ENCODE measurements around the gene GTPBP2. TPM values are rescaled to one million over a fixed set of nuclear protein-coding genes. Genes with fewer than 3 reads are reported as not detected.
A peak's percentile ranks its signal among the peaks of the same experiment; 100 is the strongest.

Gene GTPBP2
- total RNA-seq, 1 experiment from 2014 or later, result 76.4 TPM

DNA sequence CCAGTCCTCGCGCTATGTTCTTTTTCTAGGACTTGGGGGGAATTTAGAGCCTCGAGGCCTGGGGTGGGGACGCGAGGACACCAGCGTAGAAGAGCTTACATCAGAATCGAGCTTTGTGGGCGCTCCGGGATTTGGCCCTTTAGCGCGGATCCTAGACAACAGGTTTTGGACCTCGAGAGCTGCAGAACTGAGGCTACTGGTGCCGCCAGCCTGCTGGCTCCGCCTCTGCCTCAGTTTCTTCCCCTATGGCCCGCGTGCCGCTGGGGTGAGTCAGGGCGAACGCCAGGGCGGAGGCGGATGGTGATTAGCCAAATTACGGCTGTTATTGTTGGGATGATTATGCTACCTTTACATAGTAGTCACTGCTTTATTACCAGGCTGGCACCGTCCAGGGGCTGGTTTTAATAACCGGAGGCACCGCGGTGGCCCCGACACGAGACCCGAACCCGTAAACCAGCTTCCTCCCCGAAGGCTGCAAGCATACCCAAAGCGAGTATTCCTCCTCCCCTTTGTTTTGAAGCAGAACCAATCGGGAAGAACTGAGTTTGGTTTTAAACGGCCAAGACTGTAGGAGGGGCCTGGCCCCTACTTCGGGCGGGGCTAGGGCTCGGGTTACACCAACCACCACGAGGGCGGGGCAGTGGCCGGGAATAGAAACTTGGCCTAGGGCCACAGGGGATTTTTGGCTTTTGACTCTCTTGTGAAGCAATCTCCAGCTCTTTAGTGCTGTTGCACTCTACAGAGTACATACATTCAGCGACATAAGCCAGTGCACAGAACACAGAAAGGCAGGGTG lies 639 bp upstream of the GTPBP2 start (continued):
- TF ChIP-seq, protein P1, sequence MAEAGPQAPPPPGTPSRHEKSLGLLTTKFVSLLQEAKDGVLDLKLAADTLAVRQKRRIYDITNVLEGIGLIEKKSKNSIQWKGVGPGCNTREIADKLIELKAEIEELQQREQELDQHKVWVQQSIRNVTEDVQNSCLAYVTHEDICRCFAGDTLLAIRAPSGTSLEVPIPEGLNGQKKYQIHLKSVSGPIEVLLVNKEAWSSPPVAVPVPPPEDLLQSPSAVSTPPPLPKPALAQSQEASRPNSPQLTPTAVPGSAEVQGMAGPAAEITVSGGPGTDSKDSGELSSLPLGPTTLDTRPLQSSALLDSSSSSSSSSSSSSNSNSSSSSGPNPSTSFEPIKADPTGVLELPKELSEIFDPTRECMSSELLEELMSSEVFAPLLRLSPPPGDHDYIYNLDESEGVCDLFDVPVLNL (CRISPR knock-in tag; IDR thresholded peaks at IDR 0.05; ENCODE audit: borderline replicate concordance, low read depth), result no peak
- TF ChIP-seq ESRRA (CRISPR knock-in tag; IDR thresholded peaks at IDR 0.05; ENCODE audit: borderline replicate concordance) (no peak), ZNF512 (CRISPR knock-in tag; IDR thresholded peaks at IDR 0.05; ENCODE audit: borderline replicate concordance) (no peak), HMGA2 (CRISPR knock-in tag; IDR thresholded peaks at IDR 0.05) (no peak), ATF1 (CRISPR knock-in tag; IDR thresholded peaks at IDR 0.05) (no peak), RELA (CRISPR knock-in tag; IDR thresholded peaks at IDR 0.05; ENCODE audit: borderline replicate concordance) (no peak), IRF2 (CRISPR knock-in tag; IDR thresholded peaks at IDR 0.05; ENCODE audit: borderline replicate concordance, low read depth) (no peak), MYBL2 (CRISPR knock-in tag; IDR thresholded peaks at IDR 0.05) (peak; percentile 81), NR2C2 (CRISPR knock-in tag; IDR thresholded peaks at IDR 0.05) (no peak), TEAD4 (CRISPR knock-in tag; IDR thresholded peaks at IDR 0.05) (no peak), RORB (CRISPR knock-in tag; IDR thresholded peaks at IDR 0.05) (no peak), STAT6 (CRISPR knock-in tag; conservative IDR thresholded peaks at IDR 0.05; ENCODE audit: low read depth) (no peak), EMX1 (CRISPR knock-in tag; IDR thresholded peaks at IDR 0.05) (no peak), AFF4 (CRISPR knock-in tag; IDR thresholded peaks at IDR 0.05; ENCODE audit: borderline replicate concordance) (no peak)
- TF ChIP-seq, protein P2, sequence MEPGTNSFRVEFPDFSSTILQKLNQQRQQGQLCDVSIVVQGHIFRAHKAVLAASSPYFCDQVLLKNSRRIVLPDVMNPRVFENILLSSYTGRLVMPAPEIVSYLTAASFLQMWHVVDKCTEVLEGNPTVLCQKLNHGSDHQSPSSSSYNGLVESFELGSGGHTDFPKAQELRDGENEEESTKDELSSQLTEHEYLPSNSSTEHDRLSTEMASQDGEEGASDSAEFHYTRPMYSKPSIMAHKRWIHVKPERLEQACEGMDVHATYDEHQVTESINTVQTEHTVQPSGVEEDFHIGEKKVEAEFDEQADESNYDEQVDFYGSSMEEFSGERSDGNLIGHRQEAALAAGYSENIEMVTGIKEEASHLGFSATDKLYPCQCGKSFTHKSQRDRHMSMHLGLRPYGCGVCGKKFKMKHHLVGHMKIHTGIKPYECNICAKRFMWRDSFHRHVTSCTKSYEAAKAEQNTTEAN (CRISPR knock-in tag; IDR thresholded peaks at IDR 0.05), result no peak
- TF ChIP-seq, protein P3, sequence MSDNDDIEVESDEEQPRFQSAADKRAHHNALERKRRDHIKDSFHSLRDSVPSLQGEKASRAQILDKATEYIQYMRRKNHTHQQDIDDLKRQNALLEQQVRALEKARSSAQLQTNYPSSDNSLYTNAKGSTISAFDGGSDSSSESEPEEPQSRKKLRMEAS (CRISPR knock-in tag; IDR thresholded peaks at IDR 0.05), result peak; percentile 82
